Ureter (tissue), 1 donor: ENCODE measurements around the gene DHRS12. TPM values are rescaled to one million over a fixed set of nuclear protein-coding genes. Genes with fewer than 3 reads are reported as not detected.

Experiments used
- DNase-seq: peaks from one replicate; pipeline ENCODE4 v3.0.0-alpha.2; 2020; ENCODE audit warnings: low spot score
- total RNA-seq: library from RNA; stranded (reverse); gene quantifications from one replicate; pipeline ENCODE4 v1.2.4, GENCODE V29; 2023
- donor health status: DM: yes; HTN: yes; CAD: no.

Gene DHRS12
- total RNA-seq, 1 donor from 2014 or later = 23.3 TPM

GRCh38 chr13:51728275-51728673 is 75.7 kb downstream of the DHRS12 start:
- no peak for DNase-seq

GRCh38 chr13:51727634-51728274 is 76.2 kb downstream of the DHRS12 start:
- DNase-seq = no peak

GRCh38 chr13:51726446-51727193 is 77.3 kb downstream of the DHRS12 start:
- DNase-seq = no peak

GRCh38 chr13:51724721-51725120 is 79.2 kb downstream of the DHRS12 start:
- DNase-seq = no peak

- no peak for DNase-seq
Observed at GRCh38 chr13:51723529-51723928, 80.4 kb downstream of the DHRS12 start.

GRCh38 chr13:51721496-51721895 is 82.5 kb downstream of the DHRS12 start:
- no peak for DNase-seq

- no peak for DNase-seq
Observed at GRCh38 chr13:51719394-51719793, 84.6 kb downstream of the DHRS12 start.

Other genes starting within 250 kb of the DHRS12 start
- 17.2 TPM for gene WDFY2, start 219.7 kb downstream of the DHRS12 start, total RNA-seq
- gene TMEM272, start 41.0 kb upstream of the DHRS12 start, total RNA-seq = not detected
- not detected for gene CCDC70, start 57.8 kb upstream of the DHRS12 start, total RNA-seq
- gene ATP7B, start 207.3 kb upstream of the DHRS12 start, total RNA-seq = 9.5 TPM
- 31.7 TPM for gene ALG11, start 208.2 kb upstream of the DHRS12 start, total RNA-seq
- 19.7 TPM for gene UTP14C, start 220.5 kb upstream of the DHRS12 start, total RNA-seq